ENCODE results near the gene LAMA2.

Gene LAMA2

DNA sequence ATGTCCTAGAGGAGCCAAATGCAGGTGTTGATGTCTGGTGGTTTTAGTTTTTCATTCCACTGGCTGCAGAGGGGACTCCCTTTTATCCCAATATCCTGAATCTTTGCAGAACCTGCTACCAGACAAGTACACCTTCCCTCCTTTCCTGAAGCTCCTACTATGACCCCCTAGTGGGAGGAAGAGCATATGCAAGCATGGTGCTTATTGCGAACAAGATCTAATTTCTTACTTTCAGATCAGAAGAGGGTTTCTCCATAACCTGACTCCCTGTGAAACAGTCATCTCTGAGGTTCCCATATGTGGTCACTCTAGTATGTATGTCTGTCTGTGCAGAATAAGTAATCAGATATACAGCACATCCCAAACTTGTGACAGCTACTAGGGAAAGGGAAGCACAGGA is 549.8 kb downstream of the LAMA2 start:
- H3K4me3 ChIP-seq (ENCODE audit: low read depth, low read length), result no peak overlapping the region
- TF ChIP-seq, protein P1, sequence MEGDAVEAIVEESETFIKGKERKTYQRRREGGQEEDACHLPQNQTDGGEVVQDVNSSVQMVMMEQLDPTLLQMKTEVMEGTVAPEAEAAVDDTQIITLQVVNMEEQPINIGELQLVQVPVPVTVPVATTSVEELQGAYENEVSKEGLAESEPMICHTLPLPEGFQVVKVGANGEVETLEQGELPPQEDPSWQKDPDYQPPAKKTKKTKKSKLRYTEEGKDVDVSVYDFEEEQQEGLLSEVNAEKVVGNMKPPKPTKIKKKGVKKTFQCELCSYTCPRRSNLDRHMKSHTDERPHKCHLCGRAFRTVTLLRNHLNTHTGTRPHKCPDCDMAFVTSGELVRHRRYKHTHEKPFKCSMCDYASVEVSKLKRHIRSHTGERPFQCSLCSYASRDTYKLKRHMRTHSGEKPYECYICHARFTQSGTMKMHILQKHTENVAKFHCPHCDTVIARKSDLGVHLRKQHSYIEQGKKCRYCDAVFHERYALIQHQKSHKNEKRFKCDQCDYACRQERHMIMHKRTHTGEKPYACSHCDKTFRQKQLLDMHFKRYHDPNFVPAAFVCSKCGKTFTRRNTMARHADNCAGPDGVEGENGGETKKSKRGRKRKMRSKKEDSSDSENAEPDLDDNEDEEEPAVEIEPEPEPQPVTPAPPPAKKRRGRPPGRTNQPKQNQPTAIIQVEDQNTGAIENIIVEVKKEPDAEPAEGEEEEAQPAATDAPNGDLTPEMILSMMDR (IDR thresholded peaks at IDR 0.05; ENCODE audit: low read depth, low read length), result peak; percentile 20
- DNase-seq (ENCODE audit: low read depth, low spot score), result peak; percentile 8
- in situ Hi-C loops (cut with HindIII; ENCODE audit: low sequenced_read_pairs), result no loop called here

DNA sequence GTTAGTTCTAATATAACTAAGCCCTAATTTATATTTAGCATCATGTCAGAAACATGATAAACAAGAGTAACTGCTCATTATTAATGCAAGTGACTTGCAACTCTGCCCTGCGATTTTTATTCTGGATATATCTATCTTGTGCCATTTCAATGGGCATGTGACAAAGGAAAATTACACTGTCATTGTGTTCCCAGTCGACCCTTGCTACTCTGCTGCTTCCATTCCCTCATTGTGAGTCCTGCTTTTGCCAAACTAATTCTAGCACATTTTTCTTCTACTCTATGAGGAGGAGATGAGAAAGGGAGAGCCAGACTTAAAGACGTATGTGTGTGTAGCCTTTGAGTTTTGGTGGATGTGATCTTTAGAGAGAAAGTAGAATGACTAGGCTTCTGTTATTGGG is 551.2 kb downstream of the LAMA2 start:
- TF ChIP-seq, protein P1 (IDR thresholded peaks at IDR 0.05; ENCODE audit: low read depth, low read length), result no peak
- DNase-seq (ENCODE audit: low read depth, low spot score), result no peak
- no peak overlapping the region for H3K4me3 ChIP-seq (ENCODE audit: low read depth, low read length)
- in situ Hi-C loops (cut with HindIII; ENCODE audit: low sequenced_read_pairs), result no loop called here

DNA sequence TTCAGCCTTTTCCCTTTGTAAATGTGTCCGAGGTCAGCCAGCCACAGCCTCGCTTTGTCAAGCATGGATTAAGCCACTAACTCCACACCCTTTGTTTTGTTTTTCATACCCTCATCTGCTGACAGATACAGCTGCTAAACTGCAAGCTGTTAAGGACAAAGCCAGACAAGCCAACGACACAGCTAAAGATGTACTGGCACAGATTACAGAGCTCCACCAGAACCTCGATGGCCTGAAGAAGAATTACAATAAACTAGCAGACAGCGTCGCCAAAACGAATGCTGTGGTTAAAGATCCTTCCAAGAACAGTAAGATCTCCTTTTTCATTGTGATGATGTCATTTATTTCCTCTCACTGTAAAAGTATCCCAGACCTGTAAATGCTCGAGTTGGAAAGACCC is 557.8 kb downstream of the LAMA2 start:
- H3K4me3 ChIP-seq (ENCODE audit: low read depth, low read length), result no peak overlapping the region
- in situ Hi-C loops (cut with HindIII; ENCODE audit: low sequenced_read_pairs), result no loop called here
- TF ChIP-seq, protein P1 (IDR thresholded peaks at IDR 0.05; ENCODE audit: low read depth, low read length), result peak; percentile 18
- DNase-seq (ENCODE audit: low read depth, low spot score), result peak; percentile 78

DNA sequence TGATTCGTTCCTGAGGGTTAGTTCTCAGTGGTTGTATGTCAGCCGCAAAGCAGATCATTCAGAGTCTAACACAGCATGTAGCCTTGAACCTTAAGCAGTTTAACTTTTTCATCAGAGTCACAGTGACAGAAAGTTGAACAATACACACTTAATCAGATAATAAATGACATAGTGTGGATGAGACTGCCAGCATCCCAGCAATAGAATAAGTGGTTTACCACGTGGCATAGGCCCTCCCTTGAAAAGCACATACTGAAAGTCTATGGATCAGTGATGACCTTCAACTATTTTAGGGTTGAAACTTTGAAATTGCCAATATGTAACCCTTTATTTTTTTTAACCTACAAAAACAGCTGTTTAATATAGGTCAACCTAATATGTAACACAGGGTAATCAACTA is 561.7 kb downstream of the LAMA2 start:
- no peak overlapping the region for H3K4me3 ChIP-seq (ENCODE audit: low read depth, low read length)
- TF ChIP-seq, protein P1 (IDR thresholded peaks at IDR 0.05; ENCODE audit: low read depth, low read length), result no peak
- in situ Hi-C loops (cut with HindIII; ENCODE audit: low sequenced_read_pairs), result no loop called here
- no peak for DNase-seq (ENCODE audit: low read depth, low spot score)

DNA sequence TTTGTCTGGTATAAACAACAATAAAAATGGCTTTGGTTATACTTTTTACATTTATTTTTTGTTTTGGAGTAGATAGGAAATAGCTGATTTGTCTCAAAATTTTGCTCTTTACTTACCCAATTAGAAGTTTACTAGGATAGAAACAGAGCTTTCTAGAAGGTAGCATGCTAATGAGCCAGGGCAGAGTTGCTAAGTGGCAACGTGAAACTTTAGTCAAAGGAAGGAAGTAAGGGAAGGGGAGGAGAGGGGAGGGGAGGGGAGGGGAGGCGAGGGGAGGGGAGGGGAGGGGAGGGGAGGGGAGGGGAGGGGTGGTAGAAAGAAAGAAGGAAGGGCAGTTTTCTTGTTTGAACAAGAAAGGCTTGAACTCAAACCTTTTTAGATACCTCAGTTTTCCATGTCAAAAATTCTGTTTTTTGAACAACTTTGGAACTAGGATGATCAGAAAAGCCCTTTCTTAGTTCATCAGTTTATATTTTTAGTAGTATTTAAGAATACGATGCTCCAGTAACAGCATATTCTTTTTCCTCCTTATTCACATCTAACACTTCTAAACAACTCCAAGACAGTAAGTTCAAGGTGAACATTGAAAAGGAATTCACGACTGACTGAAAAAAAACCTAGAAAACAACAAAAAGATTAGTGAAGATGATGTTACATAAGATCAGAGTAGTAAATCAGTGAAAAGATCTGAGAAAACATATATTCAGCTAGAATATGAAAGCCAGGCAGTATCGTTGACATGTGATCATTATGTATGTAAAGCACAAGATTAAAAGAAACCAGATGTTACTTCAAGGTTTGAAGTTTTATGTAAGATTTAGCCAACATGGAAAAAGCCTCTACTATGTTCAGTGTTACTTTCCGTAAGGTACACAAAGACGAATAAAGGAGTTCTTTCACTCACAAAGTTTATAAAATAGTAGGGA is 563.6 kb downstream of the LAMA2 start:
- no peak for DNase-seq (ENCODE audit: low read depth, low spot score)
- in situ Hi-C loops (cut with HindIII; ENCODE audit: low sequenced_read_pairs), result no loop called here
- no peak overlapping the region for H3K4me3 ChIP-seq (ENCODE audit: low read depth, low read length)
- TF ChIP-seq, protein P1 (IDR thresholded peaks at IDR 0.05; ENCODE audit: low read depth, low read length), result no peak

DNA sequence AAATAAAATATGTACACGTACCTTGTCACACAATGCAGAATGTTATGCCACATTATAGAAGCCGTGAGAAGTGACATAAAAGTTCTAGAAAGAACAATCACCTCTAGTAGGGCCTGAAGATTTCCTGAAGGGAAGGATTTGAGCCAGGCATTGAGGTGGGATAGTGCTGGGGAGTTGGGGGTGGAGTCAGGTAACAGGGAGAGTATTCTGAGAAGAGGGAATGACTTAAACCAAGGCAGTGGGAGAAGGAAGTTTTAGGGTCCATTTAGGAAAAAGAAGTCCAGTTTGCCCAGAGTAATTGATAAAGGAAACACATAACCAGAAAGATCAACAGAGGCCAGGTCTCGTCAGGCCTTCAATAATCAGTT is 564.2 kb downstream of the LAMA2 start:
- in situ Hi-C loops (cut with HindIII; ENCODE audit: low sequenced_read_pairs), result no loop called here

More for the DNA sequence above, 564.2 kb downstream of the LAMA2 start:
- DNase-seq (ENCODE audit: low read depth, low spot score), result no peak
- TF ChIP-seq, protein P1 (IDR thresholded peaks at IDR 0.05; ENCODE audit: low read depth, low read length), result no peak
- H3K4me3 ChIP-seq (ENCODE audit: low read depth, low read length), result no peak overlapping the region
